CD4-positive, alpha-beta T cell treated with Interleukin-17A for 4 hours (primary cell): Measurements from ENCODE around the gene SZRD1.
A peak's percentile ranks its signal among the peaks of the same experiment; 100 is the strongest.

Experiments used
- DNase-seq: peaks from one replicate; pipeline ENCODE4 v3.0.0-alpha.2; 2020; ENCODE audit warnings: mixed read lengths

SZRD1 gene

DNA sequence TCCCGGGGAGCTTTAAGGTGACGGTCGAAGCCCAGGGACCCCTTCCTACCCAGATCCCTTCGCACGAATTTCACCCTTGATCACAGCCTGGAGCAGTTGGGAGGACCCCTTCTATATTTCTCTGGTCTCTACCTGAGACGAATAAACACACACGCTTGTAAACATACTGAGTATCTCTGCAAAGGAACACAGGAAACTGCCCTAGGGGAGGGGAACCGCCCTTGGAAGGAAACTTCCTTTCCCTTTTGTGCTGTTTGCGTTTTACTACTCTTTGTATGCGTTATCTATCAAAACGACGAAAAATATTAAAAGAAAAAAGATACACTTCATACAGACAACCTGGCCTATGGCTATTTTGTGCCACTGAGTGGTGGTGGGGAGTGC lies 74.2 kb downstream of the SZRD1 start:
- DNase-seq, result peak; percentile 43

GRCh38 chr1:16442265-16442664 lies 75.2 kb downstream of the SZRD1 start:
- DNase-seq, result no peak

GRCh38 chr1:16442941-16443340 lies 75.9 kb downstream of the SZRD1 start:
- no peak for DNase-seq

DNA sequence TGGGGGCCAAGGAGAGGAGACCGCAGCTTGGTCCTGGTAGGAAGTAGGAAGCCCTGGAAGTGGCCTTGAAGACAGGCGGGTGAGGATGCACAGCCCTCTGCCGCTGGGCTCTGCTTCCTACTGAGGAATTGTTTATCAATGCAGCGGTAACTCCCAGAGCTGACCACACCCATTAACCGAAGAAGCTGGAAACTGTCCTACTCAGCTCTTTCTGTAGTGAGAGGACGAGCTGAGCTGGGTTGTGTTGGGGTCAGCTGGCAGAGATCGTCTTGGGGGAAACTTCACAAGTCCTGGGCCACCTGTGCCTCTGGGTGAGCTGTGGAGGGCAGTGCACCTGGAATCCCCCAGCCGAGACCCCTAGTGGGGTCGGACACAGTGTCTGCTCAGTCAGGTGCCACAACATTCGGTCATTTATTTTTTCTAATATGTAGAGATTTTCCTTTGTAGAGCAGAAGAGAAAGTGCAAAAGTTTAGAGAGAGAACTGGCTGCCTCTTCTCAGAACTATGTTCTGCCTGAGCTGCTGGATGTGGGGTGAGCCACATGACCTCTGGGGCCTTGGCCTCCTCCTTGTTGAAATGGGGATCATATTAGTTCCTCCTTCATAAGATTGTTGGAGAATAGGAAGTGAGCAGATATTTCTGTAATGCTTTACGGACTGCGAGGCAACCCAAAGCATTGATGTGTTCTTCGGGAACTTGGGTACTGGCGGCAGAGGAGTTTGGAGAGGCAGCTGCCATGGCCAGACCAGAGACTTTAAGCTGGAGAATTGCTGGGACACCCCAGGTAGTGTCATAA lies 77.1 kb downstream of the SZRD1 start:
- no peak for DNase-seq

GRCh38 chr1:16445052-16445451 lies 78.0 kb downstream of the SZRD1 start:
- no peak for DNase-seq

GRCh38 chr1:16446116-16446515 lies 79.1 kb downstream of the SZRD1 start:
- DNase-seq, result no peak

GRCh38 chr1:16447641-16448040 lies 80.6 kb downstream of the SZRD1 start:
- no peak for DNase-seq
